Endodermal cell (in vitro differentiated cells): ENCODE data around the gene RASA4B. TPM values are rescaled to one million over a fixed set of nuclear protein-coding genes. Genes with fewer than 3 reads are reported as not detected.
"Not testable (repeated sequence)": the region's sequence is repeated elsewhere in the genome, so short reads cannot be mapped to it uniquely, and the experiment has no call there.

Source experiments
- DNase-seq: peaks from one replicate; pipeline ENCODE4 v3.0.0-alpha.2; 2017
- H3K27ac ChIP-seq: 2 replicates; pipeline ENCODE4 v1.5.1; 2013; ENCODE audit warnings: mild to moderate bottlenecking, low read depth, low read length, moderate library complexity
- H3K27me3 ChIP-seq: 2 replicates; pipeline ENCODE4 v1.6.1; 2013; ENCODE audit warnings: mild to moderate bottlenecking, low read length, moderate library complexity; ENCODE audit not compliant: insufficient read depth, control insufficient read depth, poor library complexity, severe bottlenecking
- H3K36me3 ChIP-seq: 2 replicates; pipeline ENCODE4 v1.7.0; 2013; ENCODE audit warnings: mild to moderate bottlenecking, low read length, moderate library complexity; ENCODE audit not compliant: control insufficient read depth, insufficient read depth
- H3K4me1 ChIP-seq: one replicate; pipeline ENCODE4 v1.7.0; 2013; ENCODE audit warnings: low read length; ENCODE audit not compliant: control insufficient read depth, insufficient read depth
- H3K4me3 ChIP-seq: 2 replicates; pipeline ENCODE4 v1.5.1; 2013; ENCODE audit warnings: mild to moderate bottlenecking, low read length, moderate library complexity
- H3K9ac ChIP-seq: 2 replicates; pipeline ENCODE4 v1.6.1; 2013; ENCODE audit warnings: mild to moderate bottlenecking, low read length, moderate library complexity; ENCODE audit not compliant: poor library complexity, severe bottlenecking; ENCODE audit errors: extremely low read depth
- H3K9me3 ChIP-seq: 2 replicates; pipeline ENCODE4 v1.6.1; 2013; ENCODE audit warnings: mild to moderate bottlenecking, low read length, moderate library complexity; ENCODE audit not compliant: control insufficient read depth
- H3K27ac Mint-ChIP-seq: 2 replicates; pipeline ENCODE4 v1.8.0; 2020; ENCODE audit warnings: mixed read lengths
- H3K27me3 Mint-ChIP-seq: 2 replicates; pipeline ENCODE4 v1.8.0; 2021; ENCODE audit warnings: mild to moderate bottlenecking, mixed read lengths; ENCODE audit not compliant: insufficient read depth
- H3K36me3 Mint-ChIP-seq: 2 replicates; pipeline ENCODE4 v1.8.0; 2020; ENCODE audit warnings: low read depth, mixed read lengths
- H3K4me1 Mint-ChIP-seq: 2 replicates; pipeline ENCODE4 v1.8.0; 2020; ENCODE audit warnings: mixed read lengths
- H3K4me3 Mint-ChIP-seq: 2 replicates; pipeline ENCODE4 v1.8.0; 2020; ENCODE audit warnings: mild to moderate bottlenecking, moderate library complexity, mixed read lengths
- H3K9me3 Mint-ChIP-seq: 2 replicates; pipeline ENCODE4 v1.8.0; 2020; ENCODE audit warnings: mild to moderate bottlenecking, mixed read lengths
- CTCF ChIP-seq: fragments of 200-600 bp; sonication (generic); conservative IDR thresholded peaks from 2 replicates; pipeline ENCODE4 v1.5.0; 2021; ENCODE audit warnings: antibody characterized with exemption, mild to moderate bottlenecking
- WGBS, 2 experiments: methylation state at CpG; one replicate each; pipeline versions ENCODE4 v1.1.5 to v1.1.7; 2013; ENCODE audit warnings: missing lambda C conversion rate in 2 of 2, mixed read lengths in 1 of 2; ENCODE audit not compliant: insufficient coverage in 1 of 2, insufficient read length in 1 of 2; 5-methylcytosine and 5-hydroxymethylcytosine counted together
- total RNA-seq, 2 donors: library from RNA; stranded (reverse); fragmentation: NEBNext Ultra II Directional in 1 of 2; extraction: Animal tissue kit (Norgen Biotek cat#: 25700) in 1 of 2; gene quantifications; 2 replicates in 1 of 2; 3 replicates in 1 of 2; pipeline ENCODE4 v1.2.1, GENCODE V29; 2021

RASA4B gene
- total RNA-seq, 2 donors from 2014 or later = 3.5 to 11.5 TPM

GRCh38 chr7:102455596-102455995 is 62.0 kb downstream of the RASA4B start:
- no peaks in the 10 kb centered on the region for H3K9me3 ChIP-seq
- H3K9ac ChIP-seq = no peak overlapping the region
- 91 to 100% methylated on average over 9 to 11 of the region's 11 CpGs for WGBS, 2 experiments
- Mint-ChIP-seq H3K9me3 (no peaks in the 10 kb centered on the region), H3K4me1 (no peaks in the 10 kb centered on the region), H3K27ac (no peak overlapping the region), H3K4me3 (no peak overlapping the region), H3K36me3 (peaks cover 23% of the 10 kb centered on the region), H3K27me3 (no peaks in the 10 kb centered on the region)
- H3K27ac ChIP-seq = no peak overlapping the region
- peak; percentile 43 for DNase-seq
- H3K4me1 ChIP-seq = no peaks in the 10 kb centered on the region
- no peaks in the 10 kb centered on the region for H3K27me3 ChIP-seq
- H3K36me3 ChIP-seq = peaks cover 9% of the 10 kb centered on the region
- TF ChIP-seq CTCF = no peak
- H3K4me3 ChIP-seq = no peak overlapping the region

- not testable (repeated sequence) for H3K4me1 ChIP-seq, H3K4me3 ChIP-seq, H3K9ac ChIP-seq, H3K9me3 Mint-ChIP-seq, H3K36me3 ChIP-seq, DNase-seq, H3K27ac Mint-ChIP-seq, H3K4me3 Mint-ChIP-seq, H3K27me3 Mint-ChIP-seq, H3K27me3 ChIP-seq, H3K9me3 ChIP-seq, H3K4me1 Mint-ChIP-seq, H3K27ac ChIP-seq
- H3K36me3 Mint-ChIP-seq = peaks cover 22% of the 10 kb centered on the region
- 90 to 94% methylated on average over 7 to 10 of the region's 10 CpGs for WGBS, 2 experiments
These were observed 62.6 kb downstream of the RASA4B start for GRCh38 chr7:102454932-102455331.

GRCh38 chr7:102454468-102454867 is 63.1 kb downstream of the RASA4B start:
- H3K9me3 Mint-ChIP-seq = no peaks in the 10 kb centered on the region
- WGBS, 2 experiments = 91 to 98% methylated on average over 7 to 12 of the region's 12 CpGs

More at GRCh38 chr7:102454468-102454867, 63.1 kb downstream of the RASA4B start:
- Mint-ChIP-seq H3K36me3 (peaks cover 20% of the 10 kb centered on the region), H3K4me1 (no peaks in the 10 kb centered on the region), H3K4me3 (no peak overlapping the region), H3K27me3 (no peaks in the 10 kb centered on the region), H3K27ac (no peak overlapping the region)
- TF ChIP-seq CTCF = no peak
- H3K4me3 ChIP-seq = no peak overlapping the region
- no peaks in the 10 kb centered on the region for H3K27me3 ChIP-seq
- no peak for DNase-seq
- H3K9ac ChIP-seq = no peak overlapping the region
- no peak overlapping the region for H3K27ac ChIP-seq
- H3K36me3 ChIP-seq = peaks cover 9% of the 10 kb centered on the region
- H3K4me1 ChIP-seq = no peaks in the 10 kb centered on the region
- no peaks in the 10 kb centered on the region for H3K9me3 ChIP-seq
